Measurements from ENCODE around the gene DYNC1I1.

Gene DYNC1I1

GRCh38 chr7:96075510-96076349 is 303.4 kb downstream of the DYNC1I1 start:
- no peaks in the 10 kb centered on the region for H3K27me3 ChIP-seq (replicated peaks)
- no peaks in the 10 kb centered on the region for H3K36me3 ChIP-seq (replicated peaks)
- no peak overlapping the region for H3K27ac ChIP-seq
- DNase-seq: peak; percentile 43
- H3K4me3 ChIP-seq (ENCODE audit: low read depth, low read length): peak overlapping the region; percentile 61
- in situ Hi-C loops (cut with HindIII; ENCODE audit: low pct_ligation_motif_present, low sequenced_read_pairs): no loop called here
- TF ChIP-seq CTCF (IDR thresholded peaks at IDR 0.05; ENCODE audit: low read depth, low read length, missing control alignments): peak; percentile 98

GRCh38 chr7:96076350-96076707 is 304.0 kb downstream of the DYNC1I1 start:
- Histone ChIP-seq H3K36me3 (replicated peaks) (no peaks in the 10 kb centered on the region), H3K4me3 (ENCODE audit: low read depth, low read length) (peak overlapping the region; percentile 61), H3K27ac (no peak overlapping the region), H3K27me3 (replicated peaks) (no peaks in the 10 kb centered on the region)
- no peak for TF ChIP-seq CTCF (IDR thresholded peaks at IDR 0.05; ENCODE audit: low read depth, low read length, missing control alignments)
- no peak for DNase-seq
- in situ Hi-C loops (cut with HindIII; ENCODE audit: low pct_ligation_motif_present, low sequenced_read_pairs): no loop called here

GRCh38 chr7:96080027-96080426 is 307.7 kb downstream of the DYNC1I1 start:
- Histone ChIP-seq H3K36me3 (replicated peaks) (no peaks in the 10 kb centered on the region), H3K4me3 (ENCODE audit: low read depth, low read length) (no peak overlapping the region), H3K27ac (no peak overlapping the region), H3K27me3 (replicated peaks) (no peaks in the 10 kb centered on the region)
- no peak for DNase-seq
- in situ Hi-C loops (cut with HindIII; ENCODE audit: low pct_ligation_motif_present, low sequenced_read_pairs): no loop called here
- TF ChIP-seq CTCF (IDR thresholded peaks at IDR 0.05; ENCODE audit: low read depth, low read length, missing control alignments): no peak

GRCh38 chr7:96084881-96085553 is 312.7 kb downstream of the DYNC1I1 start:
- H3K36me3 ChIP-seq (replicated peaks): no peaks in the 10 kb centered on the region
- TF ChIP-seq CTCF (IDR thresholded peaks at IDR 0.05; ENCODE audit: low read depth, low read length, missing control alignments): no peak
- H3K27me3 ChIP-seq (replicated peaks): no peaks in the 10 kb centered on the region
- DNase-seq: peak; percentile 9
- H3K27ac ChIP-seq: no peak overlapping the region
- in situ Hi-C loops (cut with HindIII; ENCODE audit: low pct_ligation_motif_present, low sequenced_read_pairs): no loop called here
- no peak overlapping the region for H3K4me3 ChIP-seq (ENCODE audit: low read depth, low read length)

GRCh38 chr7:96085953-96086352 is 313.6 kb downstream of the DYNC1I1 start:
- no peak for TF ChIP-seq CTCF (IDR thresholded peaks at IDR 0.05; ENCODE audit: low read depth, low read length, missing control alignments)
- Histone ChIP-seq H3K27me3 (replicated peaks) (no peaks in the 10 kb centered on the region), H3K4me3 (ENCODE audit: low read depth, low read length) (no peak overlapping the region), H3K36me3 (replicated peaks) (no peaks in the 10 kb centered on the region), H3K27ac (no peak overlapping the region)
- in situ Hi-C loops (cut with HindIII; ENCODE audit: low pct_ligation_motif_present, low sequenced_read_pairs): no loop called here
- no peak for DNase-seq
